ENCODE results near the gene KRTAP5-3.

- TF ChIP-seq CTCF (IDR thresholded peaks at IDR 0.05) (no peak), POLR2A (IDR thresholded peaks at IDR 0.05) (no peak)
Measured at GRCh38 chr11:1656670-1657069, 48.4 kb upstream of the KRTAP5-3 start.
